GM10266 (cell line): ENCODE data around the gene LRRC75A.

Experiments used
- DNase-seq: peaks from one replicate; pipeline ENCODE4 v3.0.0; 2012; ENCODE audit errors: extremely low spot score
- CTCF ChIP-seq: IDR thresholded peaks from 2 replicates; pipeline ENCODE4 v1.5.1; 2012; ENCODE audit warnings: mild to moderate bottlenecking, low read depth; ENCODE audit not compliant: control insufficient read depth, insufficient read depth; ENCODE audit errors: missing control alignments

LRRC75A gene

DNA sequence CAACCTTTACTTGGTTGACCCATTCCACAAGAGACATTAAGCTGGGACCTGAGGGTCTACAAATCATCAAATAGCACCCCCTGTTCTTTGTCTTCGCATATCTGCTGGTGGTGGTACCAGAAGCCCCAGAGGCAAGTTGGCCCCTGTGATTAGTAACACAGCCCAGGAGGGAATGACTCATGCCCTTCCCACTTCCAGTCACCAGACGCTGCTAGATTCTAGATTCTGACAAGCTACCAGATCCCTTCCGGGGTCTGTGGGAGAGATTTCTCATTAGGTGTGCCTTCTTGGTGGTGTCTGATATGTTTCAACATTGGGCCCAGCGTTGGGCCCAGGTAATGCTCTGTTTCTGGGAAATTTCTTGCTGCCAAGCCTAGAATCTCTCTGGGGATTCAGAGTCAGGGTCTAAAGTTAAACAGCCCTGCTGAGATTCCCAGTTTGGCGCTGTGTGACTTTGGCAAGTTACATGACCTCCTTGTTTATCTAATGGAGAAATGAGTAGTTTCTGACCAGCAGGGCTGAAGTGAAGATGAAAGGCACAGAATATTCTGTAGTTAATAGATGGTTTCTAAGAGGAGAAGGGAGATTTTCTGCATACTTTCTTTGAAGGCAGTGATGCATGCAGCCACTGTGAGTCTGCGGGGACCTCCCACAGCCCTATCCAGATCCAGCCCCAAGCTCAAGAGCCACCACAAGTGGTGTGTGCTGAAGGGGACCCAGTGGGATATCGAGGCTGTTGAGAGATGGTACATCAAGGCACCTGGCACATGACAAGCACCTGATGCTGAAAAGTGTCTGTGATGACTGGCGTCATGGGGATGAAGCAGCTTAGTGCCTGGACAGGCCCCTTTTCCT is 72.7 kb downstream of the LRRC75A start:
- DNase-seq: peak; percentile 53
- TF ChIP-seq CTCF: no peak

GRCh38 chr17:16418685-16419068 is 73.3 kb downstream of the LRRC75A start:
- peak; percentile 10 for DNase-seq
- TF ChIP-seq CTCF: no peak

DNA sequence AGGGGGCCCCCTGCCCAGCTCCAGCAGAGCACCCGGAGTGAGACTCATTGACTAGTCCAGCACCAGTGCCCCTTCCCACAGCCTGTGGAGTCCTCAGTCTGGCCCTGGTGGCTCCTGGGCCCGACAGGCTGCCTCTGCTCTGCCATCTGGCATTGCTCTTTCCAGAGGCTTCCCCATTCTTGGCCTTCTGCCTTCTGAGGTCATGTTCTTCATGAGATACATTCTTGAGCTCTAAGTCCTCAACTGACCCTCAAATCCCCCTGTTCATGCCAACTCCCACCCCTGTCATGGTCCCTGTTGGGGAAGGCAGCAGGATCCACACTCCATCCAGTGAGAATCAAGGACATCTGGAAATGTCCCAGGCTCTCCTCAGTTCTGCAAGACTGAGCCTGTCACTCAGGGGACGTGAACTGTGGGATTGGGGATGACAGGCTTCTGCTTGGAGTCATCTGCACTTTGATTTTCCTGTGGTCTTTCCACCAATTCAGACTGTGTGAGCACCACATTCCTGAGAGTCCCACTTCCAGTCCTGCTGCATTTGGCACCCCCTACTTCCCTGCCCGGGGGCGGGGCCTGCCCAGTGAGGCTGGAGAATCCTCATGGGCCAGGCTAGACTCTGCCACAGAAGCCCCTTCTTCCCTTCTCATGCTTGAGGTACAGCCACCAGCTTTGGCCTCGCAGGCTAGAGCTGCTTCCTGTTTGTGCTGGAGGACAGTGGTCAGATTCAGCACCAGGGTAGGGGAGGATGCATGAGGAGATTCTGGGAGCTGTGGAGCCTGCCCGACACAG is 73.9 kb downstream of the LRRC75A start:
- TF ChIP-seq CTCF: no peak
- DNase-seq: peak; percentile 1

DNA sequence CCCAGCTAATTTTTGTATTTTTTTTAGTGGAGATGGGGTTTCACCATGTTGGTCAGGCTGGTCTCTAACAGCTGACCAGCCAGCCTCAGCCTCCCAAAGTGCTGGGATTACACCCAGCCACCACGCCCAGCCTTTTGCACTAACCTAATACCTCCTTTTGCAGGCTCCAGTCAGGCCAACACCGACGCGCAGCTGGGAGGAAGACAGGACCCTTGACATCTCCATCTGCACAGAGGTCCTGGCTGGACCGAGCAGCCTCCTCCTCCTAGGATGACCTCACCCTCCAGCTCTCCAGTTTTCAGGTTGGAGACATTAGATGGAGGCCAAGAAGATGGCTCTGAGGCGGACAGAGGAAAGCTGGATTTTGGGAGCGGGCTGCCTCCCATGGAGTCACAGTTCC is 74.6 kb downstream of the LRRC75A start:
- no peak for DNase-seq
- no peak for TF ChIP-seq CTCF

GRCh38 chr17:16415031-16415924 is 76.7 kb downstream of the LRRC75A start, which contains the start of gene TRPV2:
TSS of gene TRPV2 (plus strand) at chr17:16415571. CDS start at chr17:16417669, 2,098 bp downstream.
- peak; percentile 79 for TF ChIP-seq CTCF
- peak; percentile 62 for DNase-seq

GRCh38 chr17:16407911-16408588 is 83.9 kb downstream of the LRRC75A start:
- DNase-seq: peak; percentile 75
- no peak for TF ChIP-seq CTCF
